HG03432 (cell line): Measurements from ENCODE around the gene GLI3.

Experiments used
- ATAC-seq: cut with Tn5 transposase; IDR thresholded peaks from one replicate; pipeline ENCODE4 v1.9.1; 2021; ENCODE audit warnings: mild to moderate bottlenecking, moderate library complexity; ENCODE audit not compliant: unreplicated experiment

The GLI3 gene

DNA sequence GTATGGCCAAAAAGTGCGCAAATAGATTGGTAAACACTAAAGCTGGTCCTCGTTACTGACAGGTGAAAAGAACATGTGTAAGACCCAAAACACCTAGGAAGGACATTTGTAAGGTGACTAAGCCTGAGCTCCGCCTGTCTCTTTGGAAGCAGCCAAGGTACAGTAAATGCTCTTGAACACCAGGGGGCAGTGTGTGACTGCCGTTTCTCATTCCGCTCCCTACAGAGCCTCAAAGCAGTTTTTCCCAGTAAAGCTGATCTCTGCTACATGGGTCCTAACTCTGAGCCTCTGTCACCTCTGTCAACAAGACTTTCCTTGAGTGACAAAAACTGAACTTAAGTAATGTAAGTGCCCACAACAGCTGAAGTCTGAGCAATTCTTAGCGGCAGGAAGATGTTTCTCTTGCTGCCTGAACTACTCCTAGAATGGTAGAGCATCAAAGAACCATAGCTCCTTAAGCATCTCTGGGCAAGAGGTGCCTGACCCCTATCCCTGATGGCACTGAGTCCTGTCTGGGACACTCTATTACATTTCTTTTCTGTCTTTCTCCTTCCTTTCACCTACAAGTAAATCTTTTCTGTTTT lies 296.2 kb downstream of the GLI3 start:
- ATAC-seq: peak; percentile 81

DNA sequence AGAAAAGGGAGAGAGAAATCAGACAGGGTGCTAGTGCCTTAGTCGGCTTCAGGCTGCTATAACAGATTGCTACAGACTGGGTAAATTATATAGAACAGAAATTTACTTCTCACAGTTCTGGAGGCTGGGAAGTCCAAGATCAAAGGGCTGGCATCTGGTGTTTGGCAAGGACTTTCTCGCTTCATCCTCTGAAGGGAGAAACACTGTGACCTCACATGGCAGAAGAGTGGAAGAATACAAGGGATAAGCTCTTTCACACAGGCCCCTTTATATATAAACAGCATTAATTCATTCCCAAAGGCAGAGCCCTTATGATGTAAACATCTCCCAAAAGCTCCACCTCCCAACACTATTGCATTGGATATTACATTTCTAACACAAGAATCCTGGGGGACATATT lies 298.6 kb downstream of the GLI3 start:
- no peak for ATAC-seq

DNA sequence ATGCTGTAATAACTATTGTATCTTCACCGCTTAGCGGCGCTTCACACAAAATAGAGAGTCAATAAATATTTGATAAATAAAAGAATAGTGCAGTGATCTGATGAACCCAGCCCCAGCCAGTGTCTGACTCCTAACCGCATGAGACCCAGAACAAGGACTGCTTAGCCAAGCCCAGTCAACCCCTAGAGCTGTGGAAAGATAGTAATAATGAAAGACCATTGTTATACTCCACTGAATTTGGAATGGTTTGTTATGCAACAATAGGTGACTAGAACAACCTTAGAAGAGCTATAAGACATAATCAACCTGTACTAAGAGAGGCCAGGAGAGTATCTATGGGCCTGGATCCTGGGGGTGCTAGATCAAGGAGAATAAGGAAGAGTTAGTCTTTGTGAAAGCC lies 303.6 kb downstream of the GLI3 start:
- ATAC-seq: no peak

GRCh38 chr7:41931263-41931646 lies 305.8 kb downstream of the GLI3 start:
- no peak for ATAC-seq

DNA sequence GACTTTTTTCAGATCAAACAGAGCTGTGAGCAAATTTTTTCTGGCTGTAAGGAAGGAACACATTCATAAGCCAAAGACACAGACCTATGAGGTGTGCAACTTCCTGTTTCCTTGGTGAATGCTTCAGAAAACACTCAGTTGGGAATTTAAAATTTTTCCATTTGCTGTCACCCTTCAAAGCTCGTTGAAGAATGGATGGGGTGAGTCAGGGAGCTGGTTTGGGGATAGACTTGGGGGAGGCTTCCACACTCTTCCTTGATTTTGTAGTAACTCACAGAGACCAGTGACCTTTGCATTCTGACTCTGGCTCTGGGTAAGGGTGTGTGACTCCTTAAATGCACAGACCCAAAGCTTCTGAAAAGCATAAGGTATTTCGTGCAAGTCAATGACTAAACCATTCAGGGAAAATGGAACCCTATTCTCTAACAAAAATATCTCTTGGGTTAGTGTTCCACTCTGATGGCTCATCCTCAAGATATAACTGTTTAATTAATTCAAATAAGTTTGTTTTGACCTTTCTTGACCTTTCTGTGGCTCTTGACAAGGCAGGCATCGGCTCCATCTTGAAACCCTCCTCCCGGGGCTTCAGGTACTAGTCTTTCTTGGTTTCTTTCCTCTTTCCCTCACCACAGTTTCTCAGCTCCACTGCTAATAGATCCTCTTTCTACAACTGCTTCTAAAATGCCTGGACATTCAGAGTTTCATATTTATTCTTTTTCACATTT lies 306.3 kb downstream of the GLI3 start:
- ATAC-seq: no peak

DNA sequence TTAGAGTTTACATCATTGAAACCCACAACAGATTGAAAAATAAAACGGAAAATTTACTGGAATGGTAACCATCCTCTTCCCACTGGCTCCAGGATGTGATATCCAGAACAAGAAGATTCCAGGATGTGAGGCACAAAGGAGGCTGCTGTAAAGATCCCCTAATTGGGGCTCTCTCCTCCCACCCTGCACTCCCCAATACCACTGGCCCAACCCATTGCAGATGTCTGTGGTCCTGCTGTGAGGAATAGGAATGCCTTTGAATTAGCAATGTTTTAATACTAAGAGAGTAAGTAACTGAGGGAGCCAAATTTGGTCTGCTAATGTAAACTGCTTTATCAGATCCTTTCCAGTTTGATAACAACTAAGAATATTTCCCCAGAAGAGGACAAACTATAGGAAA lies 308.2 kb downstream of the GLI3 start:
- ATAC-seq: no peak

DNA sequence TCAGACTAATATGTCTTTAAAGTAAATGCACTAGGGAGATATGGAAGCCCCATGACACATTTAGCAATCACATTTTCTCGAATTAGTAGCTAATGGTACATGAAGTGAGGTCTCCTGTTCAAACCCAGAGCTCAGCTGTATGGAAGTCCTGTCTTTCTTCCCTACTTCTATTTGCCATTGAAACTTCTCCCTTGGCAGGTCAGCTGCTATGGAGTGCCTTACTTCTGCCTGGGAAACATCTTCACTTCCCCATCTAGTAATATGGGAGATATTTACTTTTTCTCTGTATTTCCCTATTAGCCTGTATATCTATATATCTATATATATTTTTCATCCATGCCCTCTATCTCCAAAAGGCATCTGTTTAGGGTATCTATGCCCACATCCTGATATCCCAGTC lies 308.8 kb downstream of the GLI3 start:
- no peak for ATAC-seq

DNA sequence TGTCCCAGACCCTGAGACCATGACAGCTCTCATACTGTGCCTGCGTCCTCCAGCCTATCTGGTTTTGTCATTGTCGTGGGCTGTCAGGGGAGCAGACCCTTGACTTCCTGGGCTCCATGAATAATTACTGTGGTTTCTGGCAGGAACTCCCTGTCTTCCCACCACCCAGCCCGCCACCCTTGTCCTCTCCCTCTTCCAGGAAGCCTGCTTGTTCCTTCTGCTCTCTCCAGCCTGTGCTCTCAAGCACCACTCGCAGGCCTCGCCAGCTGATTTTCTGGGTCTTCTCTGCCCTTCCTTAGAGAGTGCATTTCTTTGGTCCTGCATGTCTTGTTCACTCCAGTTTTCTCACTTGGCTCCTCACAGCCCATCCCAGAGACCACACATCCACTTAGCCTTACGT lies 309.6 kb downstream of the GLI3 start:
- no peak for ATAC-seq

GRCh38 chr7:41925946-41926345 lies 311.1 kb downstream of the GLI3 start:
- ATAC-seq: no peak

- ATAC-seq: no peak
Observed at GRCh38 chr7:41924796-41925195, 312.2 kb downstream of the GLI3 start.

DNA sequence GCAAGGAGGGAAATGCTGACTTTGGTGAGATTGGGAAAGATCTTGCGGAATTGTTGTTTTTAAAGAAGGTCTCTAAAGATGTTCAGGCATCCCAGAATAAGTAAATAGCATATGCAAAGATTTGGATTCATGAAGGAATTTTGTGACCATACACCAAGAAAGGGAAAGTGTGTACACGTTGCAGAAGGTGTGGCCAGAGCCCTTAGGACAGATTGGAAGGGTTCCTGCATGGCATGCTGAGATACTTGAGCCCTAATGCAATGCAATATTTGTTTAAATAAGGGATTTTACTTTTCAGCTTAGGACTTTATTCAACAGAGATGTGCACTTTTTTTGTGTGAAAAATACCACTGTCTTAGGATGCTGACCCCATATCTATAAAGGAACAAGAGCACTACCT lies 314.6 kb downstream of the GLI3 start:
- ATAC-seq: no peak

DNA sequence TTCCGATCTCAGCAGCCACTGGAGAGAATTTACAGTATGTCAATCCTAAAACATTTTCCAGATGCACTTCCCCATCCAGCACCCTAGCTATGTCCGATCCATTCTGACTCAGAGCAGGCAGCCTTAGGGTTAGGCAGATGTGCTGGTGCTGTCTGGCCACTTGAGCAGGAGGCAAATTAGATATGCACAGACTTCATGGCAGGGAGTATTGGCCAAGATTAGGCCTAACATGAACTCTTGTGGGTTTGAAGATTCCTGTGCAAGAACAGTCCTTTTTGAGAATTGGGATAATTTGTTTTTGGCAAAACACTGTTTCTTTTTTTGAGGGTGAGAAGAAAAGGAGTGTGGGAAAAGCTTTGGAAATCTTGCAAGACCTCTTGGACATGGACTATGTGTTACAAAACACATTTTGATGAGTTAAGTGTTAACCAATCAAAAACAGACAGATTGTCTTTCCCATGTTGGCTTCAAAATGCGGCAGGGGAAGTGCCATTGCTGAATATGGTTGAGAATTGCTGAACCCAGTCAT lies 315.5 kb downstream of the GLI3 start:
- ATAC-seq: no peak

DNA sequence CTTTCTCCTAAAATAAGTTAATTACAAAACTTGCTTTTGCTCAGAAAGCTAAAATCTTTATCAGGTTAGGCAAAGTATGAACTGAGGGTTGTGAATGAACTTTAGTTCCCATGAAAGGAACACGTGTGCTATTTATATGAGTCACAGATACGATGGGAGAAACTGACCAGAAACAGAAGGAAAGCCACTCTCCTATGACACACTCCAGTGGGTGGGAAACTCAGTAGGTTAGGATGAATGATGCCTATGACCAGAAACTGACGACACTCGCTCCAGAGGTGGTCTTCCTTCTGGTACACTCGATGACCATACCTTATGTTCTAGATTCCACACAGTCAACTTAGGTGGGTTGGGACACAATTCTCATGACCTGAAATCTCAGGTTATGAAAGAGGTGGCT lies 318.4 kb downstream of the GLI3 start:
- ATAC-seq: no peak

- no peak for ATAC-seq
Observed at GRCh38 chr7:41916450-41916927, 320.5 kb downstream of the GLI3 start.

DNA sequence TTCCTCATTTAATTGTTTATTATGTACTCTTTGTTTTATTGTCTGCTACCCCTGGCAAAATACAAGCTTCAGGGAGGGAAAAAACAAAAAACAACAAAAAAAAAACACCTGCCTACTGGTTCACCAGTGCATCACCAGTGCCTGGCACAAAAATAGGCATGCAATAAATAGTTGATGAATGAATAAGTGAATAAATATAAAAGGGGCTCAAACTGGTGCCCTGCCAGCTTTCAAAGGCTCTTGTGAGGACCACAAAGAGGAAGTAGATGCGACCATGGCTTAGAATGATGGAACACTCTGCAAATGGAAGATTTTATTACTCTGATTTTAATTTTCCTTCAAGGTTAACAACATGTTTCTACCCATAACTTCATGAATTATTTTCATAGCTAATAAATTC lies 321.1 kb downstream of the GLI3 start:
- no peak for ATAC-seq

DNA sequence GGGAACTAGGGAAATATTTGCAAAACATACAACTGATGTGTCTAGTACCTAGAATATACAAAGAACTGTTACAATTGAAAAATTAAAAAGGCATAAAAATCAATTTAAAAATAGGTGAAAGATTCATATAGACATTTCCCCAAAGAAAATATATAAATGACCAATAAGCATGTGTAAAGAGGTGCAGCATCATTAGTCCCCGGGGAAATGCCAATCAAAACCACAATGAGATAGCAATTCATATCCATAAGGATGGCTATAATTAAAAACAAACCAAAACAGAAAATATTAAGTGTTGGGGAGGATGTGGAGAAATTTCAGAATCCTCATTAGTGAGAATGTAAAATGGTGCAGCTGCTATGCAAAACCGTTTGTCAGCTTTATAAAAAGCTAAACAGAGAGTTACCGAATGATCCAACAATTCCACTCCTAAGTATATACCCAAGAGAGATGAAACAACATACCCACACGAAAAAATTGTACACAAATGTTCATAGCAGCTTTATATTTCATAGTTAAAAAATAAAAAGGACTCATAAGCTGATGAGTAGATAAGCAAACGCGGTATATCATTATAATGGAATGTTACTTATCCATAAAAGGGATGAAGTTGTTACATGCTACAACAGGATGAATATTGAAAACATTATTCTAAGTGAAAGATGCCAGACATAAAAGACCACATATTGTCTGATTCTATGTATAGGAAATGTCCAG lies 324.0 kb downstream of the GLI3 start:
- ATAC-seq: no peak

DNA sequence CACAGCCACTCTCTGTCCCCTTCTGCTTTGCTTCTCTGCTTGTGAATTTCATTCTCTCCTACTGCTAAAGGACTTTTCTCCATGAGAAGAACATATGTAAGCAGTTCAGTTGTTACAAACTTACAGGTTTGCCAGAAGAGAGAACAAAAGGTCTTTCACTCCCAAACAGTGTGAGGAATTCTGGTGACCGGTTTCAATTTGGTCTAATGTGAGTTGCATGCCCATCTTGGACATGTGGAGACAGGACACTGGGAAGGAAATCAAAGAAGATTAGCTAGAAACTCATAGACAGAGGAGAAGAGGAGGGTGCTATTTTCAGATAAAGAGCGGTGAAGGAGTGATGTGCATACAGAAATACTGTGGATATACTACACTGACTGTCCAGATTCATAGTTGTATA lies 324.6 kb downstream of the GLI3 start:
- no peak for ATAC-seq

- no peak for ATAC-seq
Observed at GRCh38 chr7:41911792-41912191, 325.2 kb downstream of the GLI3 start.
